Measurements from ENCODE around the gene EFNA5.
A peak's percentile ranks its signal among the peaks of the same experiment; 100 is the strongest.

EFNA5 gene

GRCh38 chr5:107425541-107426031 is 245.2 kb downstream of the EFNA5 start:
- no peak for ATAC-seq
- no peak for DNase-seq

- DNase-seq: no peak
- no peak for ATAC-seq
These were observed 246.2 kb downstream of the EFNA5 start for GRCh38 chr5:107424491-107424890.

- no peak for ATAC-seq
- DNase-seq: no peak
These were observed 248.2 kb downstream of the EFNA5 start for GRCh38 chr5:107422494-107422893.

GRCh38 chr5:107419498-107419897 is 251.2 kb downstream of the EFNA5 start:
- no peak for DNase-seq
- no peak for ATAC-seq

GRCh38 chr5:107418902-107419301 is 251.8 kb downstream of the EFNA5 start:
- DNase-seq (no peak), ATAC-seq (no peak)

- DNase-seq (no peak), ATAC-seq (no peak)
These were observed 252.7 kb downstream of the EFNA5 start for GRCh38 chr5:107418071-107418470.

GRCh38 chr5:107415762-107416161 is 255.0 kb downstream of the EFNA5 start:
- DNase-seq (no peak), ATAC-seq (no peak)

- no peak for ATAC-seq
- DNase-seq: no peak
These were observed 255.9 kb downstream of the EFNA5 start for GRCh38 chr5:107414802-107415201.

- DNase-seq (no peak), ATAC-seq (no peak)
These were observed 257.0 kb downstream of the EFNA5 start for GRCh38 chr5:107413754-107414153.

- ATAC-seq (no peak), DNase-seq (no peak)
These were observed 262.2 kb downstream of the EFNA5 start for GRCh38 chr5:107408564-107408963.

- ATAC-seq: no peak
- DNase-seq: no peak
These were observed 262.9 kb downstream of the EFNA5 start for GRCh38 chr5:107407713-107408298.

GRCh38 chr5:107404595-107405374 is 266.0 kb downstream of the EFNA5 start:
- DNase-seq (no peak), ATAC-seq (no peak)

- no peak for ATAC-seq
- DNase-seq: no peak
These were observed 267.3 kb downstream of the EFNA5 start for GRCh38 chr5:107403228-107403953.

GRCh38 chr5:107402434-107403227 is 268.1 kb downstream of the EFNA5 start:
- ATAC-seq: no peak
- no peak for DNase-seq

- no peak for DNase-seq
- peak; percentile 61 for ATAC-seq
These were observed 269.1 kb downstream of the EFNA5 start for GRCh38 chr5:107401470-107402122.

GRCh38 chr5:107400328-107400727 is 270.4 kb downstream of the EFNA5 start:
- no peak for DNase-seq
- no peak for ATAC-seq

- ATAC-seq (no peak), DNase-seq (no peak)
These were observed 272.0 kb downstream of the EFNA5 start for GRCh38 chr5:107398703-107399102.

- no peak for DNase-seq
- no peak for ATAC-seq
These were observed 274.4 kb downstream of the EFNA5 start for GRCh38 chr5:107396351-107396690.

GRCh38 chr5:107395632-107396350 is 274.9 kb downstream of the EFNA5 start:
- DNase-seq: no peak
- ATAC-seq: no peak

- DNase-seq (no peak), ATAC-seq (no peak)
These were observed 276.9 kb downstream of the EFNA5 start for GRCh38 chr5:107393851-107394250.

GRCh38 chr5:107391787-107392186 is 278.9 kb downstream of the EFNA5 start:
- ATAC-seq: no peak
- no peak for DNase-seq
